HepG2 (cell line): ENCODE results near the gene TEKT2. TPM values are rescaled to one million over a fixed set of nuclear protein-coding genes. Genes with fewer than 3 reads are reported as not detected.
A peak's percentile ranks its signal among the peaks of the same experiment; 100 is the strongest.

Experiments used
- CHD4 ChIP-seq: fragments of 200-600 bp; sonication (generic); IDR thresholded peaks from 2 replicates; pipeline ENCODE4 v1.7.0; 2017; ENCODE audit warnings: mild to moderate bottlenecking, low read length, borderline replicate concordance
- DRAP1 ChIP-seq: IDR thresholded peaks from 2 replicates; pipeline ENCODE4 v1.6.1; 2016; ENCODE audit warnings: missing genetic modification reagents, missing compliant biosample characterization
- FOXA1 ChIP-seq, 2 experiments: fragments of 450-650 bp in 1 of 2; sonication (generic) in 1 of 2; formaldehyde crosslinking in 1 of 2; IDR thresholded peaks; 2 replicates each; pipeline versions ENCODE4 v1.4.0 to v1.6.1; 2016 to 2020; ENCODE audit warnings: missing genetic modification reagents in 1 of 2
- HMGXB3 ChIP-seq: sonication (generic); formaldehyde crosslinking; IDR thresholded peaks from 2 replicates; pipeline ENCODE4 v1.4.0; 2020; ENCODE audit warnings: missing genetic modification reagents, borderline replicate concordance
- KLF13 ChIP-seq: sonication (generic); formaldehyde crosslinking; IDR thresholded peaks from 2 replicates; pipeline ENCODE4 v1.4.0; 2020; ENCODE audit warnings: mild to moderate bottlenecking, missing genetic modification reagents
- MAF1 ChIP-seq: sonication (generic); formaldehyde crosslinking; IDR thresholded peaks from 2 replicates; pipeline ENCODE4 v1.5.0; 2020; ENCODE audit warnings: missing genetic modification reagents, borderline replicate concordance
- MXI1 ChIP-seq: IDR thresholded peaks from 3 replicates; pipeline ENCODE4 v1.6.1; 2012; ENCODE audit warnings: low read depth, low read length, inconsistent platforms, borderline replicate concordance
- NKX3-1 ChIP-seq: sonication (generic); formaldehyde crosslinking; IDR thresholded peaks from 2 replicates; pipeline ENCODE4 v1.5.0; 2020; ENCODE audit warnings: missing genetic modification reagents
- PATZ1 ChIP-seq: sonication (generic); formaldehyde crosslinking; IDR thresholded peaks from 2 replicates; pipeline ENCODE4 v1.4.0; 2020; ENCODE audit warnings: missing genetic modification reagents
- PPARG ChIP-seq: conservative IDR thresholded peaks from 2 replicates; pipeline ENCODE4 v1.6.1; 2016; ENCODE audit warnings: missing biosample characterization, missing genetic modification reagents
- RXRB ChIP-seq: IDR thresholded peaks from 2 replicates; pipeline ENCODE4 v1.6.1; 2016; ENCODE audit warnings: borderline replicate concordance, missing genetic modification reagents, missing compliant biosample characterization
- TERF1 ChIP-seq: sonication (generic); formaldehyde crosslinking; IDR thresholded peaks from 2 replicates; pipeline ENCODE4 v1.8.0; 2022; ENCODE audit warnings: mild to moderate bottlenecking, missing genetic modification reagents, moderate library complexity
- TRIM24 ChIP-seq: sonication (generic); formaldehyde crosslinking; IDR thresholded peaks from 2 replicates; pipeline ENCODE4 v1.8.0; 2022; ENCODE audit warnings: mild to moderate bottlenecking, missing genetic modification reagents
- YEATS2 ChIP-seq: sonication (generic); formaldehyde crosslinking; IDR thresholded peaks from 2 replicates; pipeline ENCODE4 v1.4.0; 2020; ENCODE audit warnings: missing genetic modification reagents, borderline replicate concordance
- ZNF605 ChIP-seq: sonication (generic); formaldehyde crosslinking; IDR thresholded peaks from 2 replicates; pipeline ENCODE4 v1.8.0; 2022; ENCODE audit warnings: mild to moderate bottlenecking, missing genetic modification reagents
- ZNF766 ChIP-seq: sonication (generic); formaldehyde crosslinking; IDR thresholded peaks from 2 replicates; pipeline ENCODE4 v1.5.0; 2020; ENCODE audit warnings: missing genetic modification reagents, borderline replicate concordance
- polyA plus RNA-seq, 8 experiments: library from polyadenylated mRNA; depleted of rRNA in 3 of 8; stranded (reverse) in 7 of 8; unstranded in 1 of 8; fragments of >200 nt; fragmentation: Illumina TruSeq in 4 of 8; extraction: Trizol in 4 of 8; gene quantifications; 2 replicates each; pipeline versions ENCODE4 v1.2.1 to v1.2.3, GENCODE V29; 2011 to 2016; ENCODE audit warnings: low read depth in 4 of 8, missing spikeins in 1 of 8, mixed read lengths in 1 of 8; ENCODE audit not compliant: insufficient read depth in 1 of 8
- total RNA-seq, 5 experiments: library from RNA; depleted of rRNA; stranded (reverse); fragments of >200 nt; fragmentation: Illumina TruSeq; extraction: Trizol; gene quantifications; 2 replicates each; pipeline ENCODE4 v1.2.3, GENCODE V29; 2016; ENCODE audit warnings: low read depth in 1 of 5

TEKT2 gene
- total and polyA plus RNA-seq, 2 of the 13 experiments (the other 11 are each of a cell fraction or from before 2014, with no cell fraction given): 0.31 to 0.38 TPM

GRCh38 chr1:36088577-36089392 is 4.9 kb downstream of the TEKT2 start, which contains the start of gene ADPRS (continued):
- TF ChIP-seq CHD4 (no peak), TRIM24 (CRISPR knock-in tag) (no peak), FOXA1 (IDR thresholded peaks at IDR 0.05) (no peak), FOXA1 (CRISPR knock-in tag; IDR thresholded peaks at IDR 0.05) (no peak), TERF1 (CRISPR knock-in tag) (no peak), ZNF766 (CRISPR knock-in tag) (peak; percentile 95; the same call in 1 of the 2 replicates), RXRB (peak; percentile 73), KLF13 (CRISPR knock-in tag) (peak; percentile 98), YEATS2 (CRISPR knock-in tag) (peak; percentile 97), PATZ1 (peak; percentile 68; the same call in 1 of the 2 replicates), HMGXB3 (CRISPR knock-in tag) (peak; percentile 82), MXI1 (peak; percentile 78; the same call in 2 of the 3 replicates), NKX3-1 (CRISPR knock-in tag) (peak; percentile 92; the same call in 1 of the 2 replicates), DRAP1 (CRISPR knock-in tag) (peak; percentile 76), ZNF605 (CRISPR knock-in tag) (peak; percentile 57; the same call in 1 of the 2 replicates), MAF1 (CRISPR knock-in tag) (no peak), PPARG (CRISPR knock-in tag) (peak; percentile 58; the same call in 1 of the 2 replicates)
